OCI-LY7 (cell line): Measurements from ENCODE around the gene RHEBL1. TPM values are rescaled to one million over a fixed set of nuclear protein-coding genes. Genes with fewer than 3 reads are reported as not detected.

Experiments used
- Bru-seq: library from RNA; stranded (reverse); fragments of 400-500 nt; gene quantifications from one replicate; lab custom pipeline; 2021; lab: Mats Ljungman, UMichigan
- BruChase-seq, 2 experiments: library from RNA; stranded (reverse); fragments of 400-500 nt; gene quantifications; one replicate each; lab custom pipeline; 2021; lab: Mats Ljungman, UMichigan
- BruUV-seq: library from RNA; stranded (reverse); fragments of 400-500 nt; replicated peaks from 2 replicates; lab custom pipeline; 2021; lab: Mats Ljungman, UMichigan
- CTCF ChIA-PET: fragments of 300-600 bp; sonication (Branson Sonifier 250); formaldehyde crosslinking; loops from one replicate; lab custom pipeline; 2022; ENCODE audit warnings: antibody characterized with exemption; ENCODE audit not compliant: unreplicated experiment; lab: Charles Lee
- POLR2A ChIA-PET: fragments of 300-600 bp; sonication (Branson Sonifier 250); formaldehyde crosslinking; loops from one replicate; lab custom pipeline; 2022; ENCODE audit warnings: antibody characterized with exemption; lab: Charles Lee
- DNase-seq: peaks from one replicate; pipeline ENCODE4 v3.0.0-alpha.2; 2015; ENCODE audit warnings: low spot score
- H2AFZ ChIP-seq: fragments of 200-600 bp; sonication (generic), shearing (Covaris generic); 2 replicates; pipeline ENCODE4 v1.6.1; 2014; ENCODE audit warnings: mild to moderate bottlenecking, antibody characterized with exemption, low read length, moderate library complexity
- H3K27ac ChIP-seq: fragments of 200-600 bp; sonication (generic); 2 replicates; pipeline ENCODE4 v1.5.1; 2014; ENCODE audit warnings: mixed run types, low read depth, mild to moderate bottlenecking, moderate library complexity, low read length, inconsistent platforms; ENCODE audit not compliant: poor library complexity, severe bottlenecking
- H3K36me3 ChIP-seq: fragments of 200-600 bp; sonication (generic); 2 replicates; pipeline ENCODE4 v1.6.1; 2014; ENCODE audit warnings: mild to moderate bottlenecking, antibody characterized with exemption, low read length, moderate library complexity, mixed read lengths; ENCODE audit not compliant: insufficient read depth
- H3K4me1 ChIP-seq: fragments of 200-600 bp; sonication (generic); 2 replicates; pipeline ENCODE4 v1.5.1; 2014; ENCODE audit warnings: mild to moderate bottlenecking, low read length; ENCODE audit not compliant: insufficient read depth, poor library complexity, severe bottlenecking
- H3K4me2 ChIP-seq: fragments of 200-600 bp; sonication (generic); 2 replicates; pipeline ENCODE4 v1.6.1; 2014; ENCODE audit warnings: mild to moderate bottlenecking, low read length
- H3K4me3 ChIP-seq: fragments of 200-600 bp; sonication (generic); 2 replicates; pipeline ENCODE4 v1.5.1; 2014; ENCODE audit warnings: mild to moderate bottlenecking, low read depth, low read length; ENCODE audit not compliant: poor library complexity, severe bottlenecking
- H3K79me2 ChIP-seq: fragments of 200-600 bp; sonication (generic); 2 replicates; pipeline ENCODE4 v1.6.1; 2016; ENCODE audit warnings: low read depth, mild to moderate bottlenecking, low read length, moderate library complexity, mixed read lengths; ENCODE audit not compliant: insufficient read depth
- H3K9me2 ChIP-seq: fragments of 200-600 bp; sonication (generic); 2 replicates; pipeline ENCODE4 v1.6.1; 2016; ENCODE audit warnings: mild to moderate bottlenecking, low read length, mixed read lengths; ENCODE audit not compliant: insufficient read depth
- H3K9me3 ChIP-seq: fragments of 200-600 bp; sonication (generic); 2 replicates; pipeline ENCODE4 v1.6.1; 2014; ENCODE audit warnings: mild to moderate bottlenecking, mixed run types, low read length, mixed read lengths
- H4K20me1 ChIP-seq: fragments of 200-600 bp; sonication (generic); 2 replicates; pipeline ENCODE4 v1.6.1; 2014; ENCODE audit warnings: mild to moderate bottlenecking, antibody characterized with exemption, low read length, moderate library complexity, mixed read lengths; ENCODE audit not compliant: insufficient read depth
- EZH2phosphoT487 ChIP-seq: fragments of 200-600 bp; sonication (generic); IDR thresholded peaks from 2 replicates; pipeline ENCODE4 v1.6.1; 2018; ENCODE audit warnings: low read depth, borderline replicate concordance, mild to moderate bottlenecking, mixed run types, antibody characterized with exemption, low read length, moderate library complexity, mixed read lengths
- intact Hi-C: fragments of 100-400 bp; cut with micrococcal nuclease; formaldehyde crosslinking; loops from one replicate; pipeline ENCODE4 v1.10.0; 2022; ENCODE audit not compliant: unreplicated experiment
- long read RNA-seq: library from polyadenylated mRNA; stranded (forward); transcript quantifications from one replicate; pipeline ENCODE4 v2.0.0, GENCODE V29; 2022
- total RNA-seq, 2 experiments: library from RNA; depleted of rRNA in 1 of 2; stranded (reverse); fragments of >200 nt in 1 of 2; shearing (Covaris generic) in 1 of 2; gene quantifications; 2 replicates each; pipeline ENCODE4 v1.2.3, GENCODE V29; 2014 to 2022
- TF ChIP-seq, protein P1 (sequence below): fragments of 200-600 bp; sonication (generic); conservative IDR thresholded peaks from 2 replicates; pipeline ENCODE4 v1.5.1; 2014; ENCODE audit warnings: mild to moderate bottlenecking, antibody characterized with exemption, low read length, moderate library complexity, mixed read lengths

RHEBL1 gene, protein sequence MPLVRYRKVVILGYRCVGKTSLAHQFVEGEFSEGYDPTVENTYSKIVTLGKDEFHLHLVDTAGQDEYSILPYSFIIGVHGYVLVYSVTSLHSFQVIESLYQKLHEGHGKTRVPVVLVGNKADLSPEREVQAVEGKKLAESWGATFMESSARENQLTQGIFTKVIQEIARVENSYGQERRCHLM
- 3.0 and 3.7 TPM in 2 replicates for total RNA-seq (2014; rRNA removed; shearing (Covaris generic))
- total RNA-seq (2022) = 3.1 and 3.4 TPM in 2 replicates
- percentile 34 among the genes with signal in this experiment for Bru-seq, nascent RNA
- percentile 28 among the genes with signal in this experiment for BruChase-seq, experiment 1, labeled RNA remaining after a 6-hour chase
- BruChase-seq, experiment 2, labeled RNA remaining after a 2-hour chase = percentile 41 among the genes with signal in this experiment
- long read RNA-seq, partial matches to known transcripts = 4 of 11 reads
- long read RNA-seq, other reads (novel, unspliced or antisense) = 5 of 11 reads

DNA sequence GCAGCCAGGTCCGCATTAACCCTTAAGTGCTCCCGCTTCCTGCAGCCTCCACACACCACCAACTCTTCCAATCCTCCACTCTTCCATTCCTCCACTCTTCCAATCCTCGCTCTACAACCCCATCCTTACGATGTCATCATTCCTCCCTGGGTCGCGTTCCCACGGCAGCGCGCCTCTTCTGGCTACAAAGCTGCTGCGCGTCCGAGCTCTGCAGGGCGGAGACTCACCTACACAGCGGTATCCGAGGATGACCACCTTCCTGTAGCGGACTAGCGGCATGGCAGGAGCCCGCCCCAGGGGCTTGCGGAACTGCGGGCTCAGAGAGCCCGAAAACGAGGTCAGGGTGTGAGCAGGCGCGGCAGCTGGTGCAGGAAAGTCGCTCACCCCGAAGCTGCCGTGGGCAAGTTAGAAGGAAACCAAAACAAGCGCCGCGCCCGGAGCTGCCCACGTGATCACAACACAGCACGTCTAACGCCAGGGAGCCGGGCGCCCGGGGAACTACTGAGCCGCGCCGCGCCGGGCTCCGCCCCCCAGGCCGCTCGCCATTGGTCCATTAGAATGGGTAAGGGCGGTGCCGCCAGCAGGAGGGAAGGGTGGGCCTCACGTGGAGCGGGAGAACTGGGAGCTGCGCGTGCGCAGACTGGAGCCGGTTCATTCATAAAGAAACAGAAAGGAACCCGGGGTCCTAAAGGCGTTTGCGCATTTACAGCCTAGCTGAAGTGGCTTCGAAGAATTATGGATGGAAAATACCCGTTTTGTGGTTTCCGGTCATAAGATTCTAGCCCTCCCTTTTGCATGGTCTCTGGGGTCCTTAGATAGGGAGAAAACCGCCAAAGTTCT lies at the start of gene RHEBL1:
Gene RHEBL1, minus strand, starts transcription at position 473 of the 840 bp plus-strand sequence. Its CDS starts 194 bp downstream, at position 279.
- peak within 1 kb of the TSS; percentile 28 for H3K27ac ChIP-seq
- POLR2A ChIA-PET = interaction anchor here (0.6 to 1.4 kb wide), 9 partner anchors 12 to 121 kb away, joined by 3 to 10 read pairs (median 5); partner anchors contain the start of genes ARF3 and TUBA1A
- H3K9me2 ChIP-seq = no peaks in the 10 kb centered on the region
- peak within 1 kb of the TSS; percentile 83 for H3K4me3 ChIP-seq
- H3K4me2 ChIP-seq = peak within 1 kb of the TSS; percentile 84
- no peak for TF ChIP-seq EZH2phosphoT487
- TF ChIP-seq, protein P1, sequence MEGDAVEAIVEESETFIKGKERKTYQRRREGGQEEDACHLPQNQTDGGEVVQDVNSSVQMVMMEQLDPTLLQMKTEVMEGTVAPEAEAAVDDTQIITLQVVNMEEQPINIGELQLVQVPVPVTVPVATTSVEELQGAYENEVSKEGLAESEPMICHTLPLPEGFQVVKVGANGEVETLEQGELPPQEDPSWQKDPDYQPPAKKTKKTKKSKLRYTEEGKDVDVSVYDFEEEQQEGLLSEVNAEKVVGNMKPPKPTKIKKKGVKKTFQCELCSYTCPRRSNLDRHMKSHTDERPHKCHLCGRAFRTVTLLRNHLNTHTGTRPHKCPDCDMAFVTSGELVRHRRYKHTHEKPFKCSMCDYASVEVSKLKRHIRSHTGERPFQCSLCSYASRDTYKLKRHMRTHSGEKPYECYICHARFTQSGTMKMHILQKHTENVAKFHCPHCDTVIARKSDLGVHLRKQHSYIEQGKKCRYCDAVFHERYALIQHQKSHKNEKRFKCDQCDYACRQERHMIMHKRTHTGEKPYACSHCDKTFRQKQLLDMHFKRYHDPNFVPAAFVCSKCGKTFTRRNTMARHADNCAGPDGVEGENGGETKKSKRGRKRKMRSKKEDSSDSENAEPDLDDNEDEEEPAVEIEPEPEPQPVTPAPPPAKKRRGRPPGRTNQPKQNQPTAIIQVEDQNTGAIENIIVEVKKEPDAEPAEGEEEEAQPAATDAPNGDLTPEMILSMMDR = peak; percentile 64
- peaks cover 10% of the 10 kb centered on the region for H3K4me1 ChIP-seq
- peak; percentile 98 for DNase-seq
- no peaks in the 10 kb centered on the region for H3K36me3 ChIP-seq
- H3K79me2 ChIP-seq = no peaks in the 10 kb centered on the region
- H3K9me3 ChIP-seq = no peaks in the 10 kb centered on the region
- CTCF ChIA-PET = interaction anchor here (0.6 to 1.0 kb wide), 2 partner anchors 22 to 61 kb away, joined by 4 to 5 read pairs; partner anchors contain the start of gene TUBA1B
- no peaks in the 10 kb centered on the region for H4K20me1 ChIP-seq
- intact Hi-C loops = no loop called here
- BruUV-seq = no TSS peak
- H2AFZ ChIP-seq = peak within 1 kb of the TSS; percentile 93

GRCh38 chr12:49111206-49111605 lies 41.4 kb upstream of the RHEBL1 start:
- no peaks in the 10 kb centered on the region for H3K79me2 ChIP-seq
- peak overlapping the region; percentile 81 for H3K4me3 ChIP-seq
- no peaks in the 10 kb centered on the region for H3K9me2 ChIP-seq
- H3K4me1 ChIP-seq = peaks cover 22% of the 10 kb centered on the region
- intact Hi-C loops = no loop called here
- no peaks in the 10 kb centered on the region for H3K9me3 ChIP-seq
- H3K4me2 ChIP-seq = peak overlapping the region; percentile 76
- no TSS peak for BruUV-seq
- no peaks in the 10 kb centered on the region for H4K20me1 ChIP-seq
- TF ChIP-seq EZH2phosphoT487 = no peak
- TF ChIP-seq, protein P1 = no peak
- ChIA-PET CTCF (interaction anchor here (0.6 to 1.5 kb wide), 2 partner anchors 19 to 221 kb away, joined by 5 to 10 read pairs; partner anchors contain the start of gene TUBA1B), POLR2A (interaction anchor here (0.6 to 1.9 kb wide), 5 partner anchors 12 to 78 kb away, joined by 3 to 7 read pairs (median 4); partner anchors contain the start of gene TUBA1A)
- H2AFZ ChIP-seq = peak overlapping the region; percentile 99
- peak overlapping the region; percentile 40 for H3K27ac ChIP-seq
- no peaks in the 10 kb centered on the region for H3K36me3 ChIP-seq
- DNase-seq = no peak
